NCI-H69 (cell line): ENCODE results near the gene RAB31.
A peak's percentile ranks its signal among the peaks of the same experiment; 100 is the strongest.

Experiments
- DNase-seq: peaks from one replicate; lab custom pipeline; 2025; lab: John Stamatoyannopoulos, UW

RAB31 gene

DNA sequence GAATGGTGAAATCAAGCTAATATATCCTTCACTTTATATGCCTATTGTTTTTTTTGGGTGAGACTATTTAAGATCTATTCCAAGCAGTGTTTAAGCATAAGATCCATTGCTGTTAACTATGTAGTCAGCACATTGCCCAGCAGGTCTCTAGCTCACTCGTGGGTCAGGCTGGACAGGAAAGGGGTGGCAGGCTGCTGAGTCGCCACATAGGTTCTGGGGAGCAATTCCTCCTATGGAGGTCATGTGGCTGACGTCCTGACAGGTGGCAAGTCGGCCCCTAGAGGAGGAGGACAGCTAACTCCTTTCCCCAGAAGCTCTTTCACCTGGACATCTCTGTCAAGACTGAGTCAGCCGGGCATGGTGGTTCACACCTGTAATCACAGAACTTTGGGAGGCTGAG is 13.9 kb upstream of the RAB31 start:
- DNase-seq = no peak

DNA sequence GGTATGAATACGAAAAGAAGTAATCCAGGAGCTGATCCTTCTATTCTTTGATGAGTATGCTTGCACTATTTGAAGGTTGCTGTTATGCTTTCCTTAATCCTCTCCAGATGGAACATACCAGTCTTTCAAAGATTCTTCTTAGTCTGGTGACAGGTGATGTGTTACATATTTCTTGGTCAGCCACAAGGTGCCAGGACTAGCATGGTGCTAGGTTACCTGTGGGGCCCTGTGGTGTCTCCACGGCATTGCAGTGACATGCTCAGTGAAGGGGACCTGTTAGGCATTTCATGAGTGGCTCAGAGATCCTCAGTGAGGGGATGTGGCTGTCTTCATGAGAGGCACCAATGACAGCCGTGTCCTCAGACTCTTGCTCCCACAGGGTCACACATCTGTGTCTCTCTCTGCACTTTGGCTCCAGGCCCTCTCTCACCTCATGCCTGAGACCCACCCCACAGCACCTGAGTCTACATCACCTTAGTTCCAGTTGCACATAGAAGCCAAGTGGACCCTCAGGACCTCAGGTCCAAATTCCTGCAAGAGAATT is 13.1 kb upstream of the RAB31 start:
- DNase-seq = peak; percentile 36

DNA sequence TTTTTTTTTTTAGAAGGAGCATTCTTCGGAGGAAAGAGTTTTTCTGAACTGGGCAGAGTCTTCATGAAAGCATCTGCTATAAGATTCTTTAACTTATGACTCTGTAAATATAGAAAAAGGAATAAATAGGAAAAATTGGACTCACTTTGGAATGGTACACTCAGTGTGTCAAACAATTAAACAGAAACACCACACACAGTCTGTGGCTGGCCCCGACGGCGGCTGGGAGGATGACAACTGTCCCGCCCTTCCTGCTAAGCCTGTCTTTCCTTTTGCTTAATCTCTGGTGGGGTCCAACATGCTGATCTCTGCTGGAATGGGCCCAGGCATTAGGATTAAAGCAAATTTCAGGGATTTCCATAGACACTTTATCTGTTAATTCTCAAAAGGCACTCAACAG is 12.5 kb upstream of the RAB31 start:
- no peak for DNase-seq

DNA sequence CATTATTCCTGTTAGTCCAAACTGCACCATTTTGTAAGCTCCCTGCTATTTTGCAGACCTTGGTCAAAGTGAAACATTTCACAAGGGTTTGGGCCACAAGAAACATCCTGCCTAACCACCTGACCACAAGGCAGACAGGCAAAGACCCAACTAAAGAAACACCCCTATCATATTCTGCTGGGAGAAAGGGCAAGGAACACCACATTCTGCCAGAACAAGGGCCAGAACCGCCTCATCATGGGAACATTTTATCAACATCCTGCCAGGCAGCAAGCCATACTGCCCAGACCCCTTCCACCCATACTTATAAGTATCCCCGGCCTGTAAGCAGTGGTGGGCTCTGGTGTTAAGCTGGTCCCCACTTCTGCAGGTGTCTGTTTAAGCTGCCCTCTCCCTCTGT is 12.0 kb upstream of the RAB31 start:
- no peak for DNase-seq

DNA sequence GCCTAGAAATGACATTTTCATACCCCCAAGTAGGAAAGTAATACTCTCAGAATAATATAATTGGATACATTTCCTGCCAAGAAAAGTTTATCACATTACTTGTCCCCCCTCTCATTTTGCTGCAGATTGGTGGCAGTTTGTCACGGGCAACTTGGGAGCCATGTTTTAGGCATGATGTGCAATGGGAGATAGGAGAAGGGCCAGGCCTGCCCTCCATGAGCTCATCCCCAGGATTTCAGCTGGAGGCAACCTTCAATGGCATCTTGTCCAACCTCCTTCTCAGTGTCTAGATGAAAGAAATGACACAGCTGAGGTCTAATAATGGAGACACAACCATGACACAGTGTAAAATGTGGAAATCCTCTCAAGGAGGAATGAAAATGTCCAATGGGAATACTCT is 11.4 kb upstream of the RAB31 start:
- no peak for DNase-seq

DNA sequence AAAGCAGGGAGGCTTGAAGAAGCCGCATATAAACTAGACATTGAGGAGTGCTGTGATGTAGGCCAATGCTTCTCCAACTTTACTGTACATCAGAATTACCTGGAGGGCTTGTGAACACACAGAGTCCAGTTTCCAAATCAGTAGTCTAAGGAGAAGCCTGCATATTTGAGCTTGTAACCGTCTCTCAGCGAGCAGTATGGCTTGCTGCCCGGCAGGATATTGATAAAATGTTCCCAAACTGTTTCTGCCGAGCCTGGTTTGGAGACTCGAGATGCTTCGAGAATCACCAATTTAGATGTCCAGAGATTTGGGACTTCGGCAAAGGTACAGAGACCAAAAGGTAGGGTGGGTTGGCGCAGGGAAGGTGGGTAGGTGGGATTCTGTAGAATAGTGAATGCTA is 11.0 kb upstream of the RAB31 start:
- DNase-seq = no peak

DNA sequence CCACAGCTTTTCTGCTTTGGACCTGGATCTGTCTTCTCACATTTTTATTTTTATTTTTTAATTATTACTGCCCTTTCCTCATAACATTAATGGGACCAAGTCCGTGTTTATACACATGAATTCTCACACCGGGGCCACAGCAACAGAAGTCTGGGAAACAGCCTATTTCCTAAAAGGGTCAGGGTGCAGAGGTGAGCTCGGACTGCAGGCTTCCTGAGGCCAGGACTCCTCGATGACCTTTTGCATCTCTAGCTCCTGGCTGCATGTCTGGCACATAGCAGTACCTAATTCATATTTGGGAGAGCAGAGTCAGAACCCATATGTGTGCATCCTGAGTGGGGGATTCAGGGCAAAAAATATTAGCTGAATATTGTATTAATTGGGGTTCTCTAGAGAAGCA is 9.6 kb upstream of the RAB31 start:
- DNase-seq = no peak

DNA sequence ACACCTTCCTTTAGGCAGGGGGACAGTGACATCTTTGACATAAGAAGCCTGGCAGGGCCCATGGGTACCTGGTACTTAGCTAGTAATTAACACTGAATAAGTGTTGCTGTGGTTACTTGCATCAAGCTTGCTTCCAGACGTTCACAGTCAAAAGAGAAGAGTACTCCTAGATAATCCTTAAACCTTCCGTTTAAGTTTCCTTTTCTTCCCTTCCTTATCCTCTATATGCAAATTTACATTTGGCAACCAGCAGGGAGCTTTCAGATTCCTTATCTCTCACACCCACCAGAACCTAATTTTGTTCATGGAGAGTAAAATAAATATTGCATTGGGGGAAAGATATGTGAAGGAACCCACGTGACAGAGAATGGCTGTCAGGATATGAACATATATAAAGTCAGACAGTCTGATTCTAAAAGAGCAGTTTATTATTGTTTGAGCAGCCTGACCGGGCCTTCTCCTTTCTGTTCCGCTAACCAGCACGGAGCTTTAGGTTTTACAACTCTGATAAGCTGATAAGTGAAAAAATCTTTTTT is 7.8 kb upstream of the RAB31 start:
- peak; percentile 72 for DNase-seq

DNA sequence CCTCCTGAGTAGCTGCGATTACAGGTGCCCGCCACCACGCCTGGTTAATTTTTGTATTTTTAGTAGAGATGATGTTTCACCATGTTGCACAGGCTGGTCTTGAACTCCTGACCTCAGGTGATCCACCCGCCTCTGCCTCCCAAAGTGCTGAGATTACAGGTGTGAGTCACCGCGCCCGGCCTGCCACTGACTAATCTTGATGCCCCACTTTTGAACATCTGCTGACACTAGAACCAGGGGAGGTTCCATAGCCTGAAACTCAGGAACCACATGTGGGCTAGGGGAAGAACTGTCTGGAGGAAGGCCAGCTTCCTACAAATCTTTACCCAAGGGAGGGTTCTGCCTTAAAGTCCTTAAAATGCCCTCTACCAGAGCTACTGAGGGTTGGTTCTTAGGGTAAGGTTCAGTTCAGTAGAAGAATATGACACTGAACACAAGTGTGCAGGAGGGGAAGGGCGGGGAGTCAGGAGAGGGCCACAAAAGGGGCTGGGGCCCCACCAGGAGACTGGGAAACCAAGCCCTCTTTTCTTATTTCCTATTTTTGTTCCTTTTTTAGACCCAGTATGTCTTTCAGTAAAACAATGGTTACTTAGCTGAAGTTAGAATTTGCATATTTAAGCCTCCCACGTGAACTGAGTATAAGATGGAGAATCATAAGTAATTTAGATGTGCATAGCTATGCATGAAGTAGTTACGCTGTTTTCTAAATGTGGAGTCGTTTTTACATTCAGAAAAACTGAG is 6.3 kb upstream of the RAB31 start:
- DNase-seq = peak; percentile 49

DNA sequence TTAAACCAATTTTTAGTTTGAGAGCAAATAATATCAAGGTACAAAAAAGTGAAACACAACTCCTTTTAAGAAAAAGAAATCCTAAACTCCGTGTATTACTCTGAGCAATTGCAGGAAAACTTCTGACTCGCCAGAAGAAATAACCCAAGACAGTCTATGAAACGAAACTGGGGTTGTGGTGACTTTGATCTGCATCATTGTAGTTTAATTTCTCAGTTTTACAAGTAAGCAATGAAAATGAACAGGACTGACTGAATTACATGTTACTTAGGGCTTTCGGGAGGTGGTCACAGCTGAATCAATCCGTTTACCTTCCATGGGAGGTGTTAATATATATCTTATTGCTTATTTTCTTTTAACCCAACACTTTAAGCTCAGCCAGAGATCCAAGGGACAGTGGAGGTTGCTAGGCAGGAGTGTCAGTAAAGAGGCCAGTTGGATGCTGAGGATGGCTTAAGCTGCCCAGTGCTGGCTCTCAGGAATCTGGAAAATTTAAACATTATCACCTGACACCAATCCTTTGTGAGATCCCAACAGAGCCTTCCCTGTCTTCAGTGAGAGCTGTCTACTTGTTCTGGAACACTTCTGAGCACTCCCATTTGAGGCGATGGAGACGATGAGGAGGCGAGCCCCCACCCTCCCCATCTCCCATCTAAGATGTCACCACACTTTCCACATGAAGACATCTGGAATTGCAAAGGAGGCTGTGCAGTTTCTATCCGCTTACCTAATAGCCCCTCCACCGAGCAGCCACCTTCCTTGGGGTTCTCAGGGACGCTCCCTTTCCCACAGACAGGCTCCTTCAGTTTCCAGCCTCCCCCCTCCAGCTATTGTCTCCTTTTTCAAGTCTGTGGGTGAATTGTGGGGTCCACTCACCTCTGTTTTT is 3.6 kb upstream of the RAB31 start:
- no peak for DNase-seq

DNA sequence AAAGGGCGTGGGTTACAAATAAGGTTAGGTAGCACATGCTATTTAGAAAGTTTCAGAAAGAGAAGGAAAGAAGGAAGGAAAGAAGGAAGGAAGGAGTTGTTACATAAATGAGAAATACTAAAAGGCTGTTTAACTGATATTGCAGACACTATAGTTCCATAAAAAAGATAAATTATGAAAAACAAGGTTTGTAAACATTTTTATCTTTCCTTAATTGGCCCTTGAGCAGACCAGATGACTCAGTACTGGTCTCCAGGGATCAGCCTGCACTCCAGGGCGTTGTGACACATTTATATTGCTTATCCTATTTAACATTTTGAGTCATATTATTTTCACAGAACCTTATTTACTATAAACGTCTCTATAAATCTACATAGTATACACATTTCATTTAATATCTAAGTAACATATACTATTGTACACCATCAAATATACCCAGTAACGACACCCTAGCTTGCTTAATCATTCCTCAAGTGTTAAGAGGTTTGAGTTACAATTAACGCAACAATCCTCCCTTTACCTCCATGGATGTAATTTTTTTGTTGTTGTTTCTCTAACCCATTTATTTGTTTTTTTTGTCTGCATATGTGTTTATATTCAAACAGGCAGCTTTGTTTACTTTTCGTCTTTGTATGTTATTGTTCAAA is 2.8 kb upstream of the RAB31 start:
- peak; percentile 63 for DNase-seq

DNA sequence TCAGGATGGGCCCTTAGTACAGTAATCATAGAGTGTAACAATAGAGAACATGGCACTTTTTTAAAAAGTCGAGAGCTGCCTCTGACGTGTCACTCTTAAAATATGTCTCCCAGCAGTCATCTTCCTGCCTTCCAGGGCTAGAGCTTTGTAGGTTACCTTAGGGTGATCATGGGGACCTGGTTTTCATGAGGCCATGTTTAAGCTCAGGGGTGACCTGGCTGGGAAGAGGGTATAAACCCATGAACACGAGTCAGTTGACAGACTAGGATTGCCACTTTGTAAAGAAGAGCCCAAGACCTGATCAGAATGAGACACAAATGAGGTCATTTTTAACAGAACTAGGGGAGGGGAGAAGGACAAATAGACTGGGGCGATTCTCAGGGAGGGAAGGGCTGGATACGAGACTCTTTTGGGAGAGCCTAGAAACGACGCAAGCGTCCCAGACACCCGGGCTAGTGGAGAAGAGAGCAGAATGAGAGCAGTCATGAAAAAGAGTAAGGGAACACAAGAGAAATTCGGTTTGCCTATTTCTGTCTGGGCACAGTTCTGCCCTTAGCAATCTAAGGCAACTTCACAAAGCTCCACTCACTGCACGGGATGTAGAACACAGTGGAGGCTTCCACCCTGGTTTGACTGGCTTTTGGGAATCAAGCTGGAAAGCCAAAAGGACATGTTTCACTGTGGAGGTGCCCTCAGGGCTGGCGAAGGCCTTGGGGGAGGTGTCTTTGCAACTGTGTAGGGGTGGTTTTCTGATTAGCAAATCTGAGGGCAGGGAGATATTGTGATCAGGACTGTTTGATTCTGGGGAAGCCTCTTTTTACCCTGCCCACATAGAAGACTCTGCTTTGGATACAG is 1.8 kb upstream of the RAB31 start:
- DNase-seq = no peak

DNA sequence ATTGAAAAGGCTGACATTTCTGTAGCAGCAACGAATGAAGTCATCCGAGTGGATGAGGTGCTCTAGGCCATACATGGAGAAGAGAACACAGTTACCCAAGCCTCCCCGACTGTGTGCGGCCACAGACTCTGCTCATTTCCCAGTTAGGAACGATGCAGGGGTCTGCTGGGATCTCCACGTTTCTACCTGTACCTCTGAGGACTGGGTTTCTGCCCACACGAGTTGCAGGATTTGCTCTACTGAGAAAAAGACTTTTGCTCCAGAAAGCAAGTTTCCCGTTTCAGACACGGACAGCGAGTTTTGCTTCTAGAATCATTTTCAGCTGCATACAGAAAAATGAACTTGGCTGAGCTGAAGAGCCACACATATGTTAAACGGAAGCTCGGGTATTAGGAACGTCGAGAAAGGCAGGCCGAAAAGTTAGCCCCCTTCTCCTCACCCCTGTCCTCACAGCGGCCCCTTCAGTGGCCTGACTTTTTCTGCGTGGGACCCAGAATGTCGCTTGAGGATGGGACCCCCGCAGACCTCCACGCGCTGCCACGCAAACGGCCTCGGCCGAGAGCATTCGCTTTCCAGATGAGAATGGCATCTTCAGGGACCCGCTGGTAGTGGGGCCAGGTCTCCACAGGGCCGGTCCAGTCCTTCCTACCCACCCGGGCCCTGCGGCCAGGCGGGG is 582 bp upstream of the RAB31 start:
- peak; percentile 55 for DNase-seq

DNA sequence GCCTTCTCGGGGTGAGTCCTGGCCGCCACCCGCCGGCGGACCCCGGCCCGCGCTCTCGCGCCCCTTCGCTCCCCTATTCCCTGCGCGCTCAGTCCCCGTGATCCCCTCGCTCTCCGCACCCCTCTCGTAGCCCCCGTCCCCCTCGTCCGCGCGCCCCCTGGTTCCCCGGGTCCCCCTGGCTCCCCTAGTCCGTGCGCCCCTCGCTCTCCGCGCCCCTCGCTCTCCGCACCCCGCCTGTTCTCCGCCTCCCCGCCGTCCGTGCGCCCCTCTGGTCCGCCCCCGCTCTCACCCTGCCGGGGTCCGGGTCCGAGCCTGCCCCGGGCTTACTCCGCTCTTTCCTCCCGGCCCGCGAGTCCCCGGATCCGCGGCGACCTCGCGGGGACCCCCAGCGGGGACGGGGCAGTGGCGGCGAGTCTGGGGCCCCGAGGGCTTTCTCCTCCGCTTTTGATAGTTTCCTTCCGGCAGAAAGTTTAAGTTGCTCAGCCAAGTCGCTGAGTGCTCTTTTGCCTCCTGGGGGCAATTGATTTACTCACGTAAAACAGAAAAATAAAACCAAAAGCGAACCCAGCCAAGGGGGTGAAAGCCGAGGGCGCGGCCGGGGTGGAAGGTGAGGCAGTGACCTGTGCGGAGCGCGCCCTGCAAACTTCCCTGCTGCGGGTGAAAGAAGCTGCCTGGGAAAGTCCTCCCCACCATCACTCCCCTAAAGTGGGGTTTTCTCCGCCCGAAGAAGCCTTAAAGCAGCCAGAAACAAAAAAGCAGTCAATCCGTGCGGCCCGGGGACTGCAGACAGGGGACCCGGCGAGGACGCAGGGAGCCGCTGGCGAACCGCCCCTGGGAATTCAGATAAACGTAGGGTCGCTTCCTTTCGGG is 568 bp downstream of the RAB31 start:
- peak; percentile 71 for DNase-seq

DNA sequence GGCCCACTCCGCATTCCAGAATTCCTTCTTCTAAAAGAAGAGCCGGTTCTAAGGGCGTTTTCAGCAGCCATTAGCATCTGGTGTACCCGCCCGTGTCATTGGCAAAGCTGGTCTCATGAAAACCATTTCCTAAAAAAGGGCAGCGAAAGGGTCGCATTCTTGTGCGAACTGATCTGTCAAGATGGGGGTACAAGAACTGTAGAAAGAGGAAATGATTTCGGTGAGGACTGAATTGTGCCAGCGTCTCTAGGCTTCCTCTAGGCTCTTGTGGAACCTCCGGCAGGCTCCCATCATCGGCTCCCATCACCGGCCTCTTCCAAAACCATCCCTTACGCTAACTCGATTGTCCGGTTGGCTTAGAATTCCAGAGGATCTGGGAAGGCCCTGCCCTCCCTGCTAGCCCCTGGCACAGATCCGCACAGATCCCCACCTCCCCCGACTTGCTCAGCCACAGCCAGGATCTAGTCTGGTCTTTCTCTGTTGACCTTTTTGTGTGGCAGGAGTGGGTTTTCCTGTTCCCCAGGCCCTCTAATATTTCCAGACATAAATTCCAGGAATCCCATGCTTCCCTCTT is 1.3 kb downstream of the RAB31 start:
- peak; percentile 42 for DNase-seq

DNA sequence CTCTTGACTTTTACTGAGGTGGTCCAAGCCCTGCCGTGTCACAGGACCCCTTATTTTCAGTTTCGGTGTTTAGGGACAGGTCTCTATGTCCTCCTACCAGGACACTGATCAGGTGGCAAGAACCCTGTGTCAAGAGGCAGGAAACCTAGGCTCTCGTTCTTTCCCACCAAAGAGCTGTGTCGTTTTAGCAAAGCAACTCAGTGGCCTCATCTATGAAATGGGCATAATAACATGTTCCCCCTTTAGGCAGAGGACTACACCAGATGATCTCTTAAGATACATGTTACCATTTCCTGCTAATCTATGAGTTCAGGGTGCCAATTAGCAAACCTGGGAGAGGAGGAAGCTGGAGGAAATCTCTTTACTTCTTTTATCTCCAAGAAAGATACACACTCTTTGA is 1.9 kb downstream of the RAB31 start:
- no peak for DNase-seq

DNA sequence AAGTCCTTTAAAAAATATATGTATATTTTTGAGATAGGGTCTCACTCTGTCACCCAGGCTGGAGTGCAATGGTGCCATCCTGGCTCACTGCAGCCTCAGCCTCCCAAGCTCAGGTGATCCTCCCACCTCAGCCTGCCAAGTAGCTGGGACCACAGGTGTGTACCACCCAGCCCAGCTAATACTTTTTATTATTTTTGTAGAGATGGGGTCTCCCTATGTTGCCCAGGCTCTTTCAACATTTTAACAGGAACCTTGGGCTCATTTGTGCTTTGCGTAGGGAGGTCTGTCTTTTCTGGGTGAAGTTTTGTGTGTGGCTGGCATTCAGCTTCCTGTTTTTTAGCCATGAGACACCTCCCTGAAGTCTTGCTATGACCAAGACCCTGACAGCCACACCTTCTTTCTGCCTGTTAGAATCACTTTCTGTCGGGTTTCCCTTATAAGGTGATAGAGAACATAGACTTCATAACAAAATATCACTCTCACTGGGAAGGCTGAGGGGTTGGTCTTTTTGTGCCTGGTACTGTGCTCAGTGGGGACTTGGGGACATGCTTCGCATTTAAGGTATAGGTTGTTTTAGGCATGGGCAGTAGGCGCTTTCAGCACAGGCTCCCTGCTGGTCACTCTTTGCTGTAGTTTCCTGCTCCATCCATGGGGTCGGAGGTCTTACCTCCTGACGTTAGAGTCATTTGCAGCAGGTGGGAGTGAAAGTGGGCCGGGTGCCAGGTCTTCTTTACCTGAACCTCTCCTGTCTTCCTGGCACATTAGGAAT is 3.4 kb downstream of the RAB31 start:
- DNase-seq = peak; percentile 90

DNA sequence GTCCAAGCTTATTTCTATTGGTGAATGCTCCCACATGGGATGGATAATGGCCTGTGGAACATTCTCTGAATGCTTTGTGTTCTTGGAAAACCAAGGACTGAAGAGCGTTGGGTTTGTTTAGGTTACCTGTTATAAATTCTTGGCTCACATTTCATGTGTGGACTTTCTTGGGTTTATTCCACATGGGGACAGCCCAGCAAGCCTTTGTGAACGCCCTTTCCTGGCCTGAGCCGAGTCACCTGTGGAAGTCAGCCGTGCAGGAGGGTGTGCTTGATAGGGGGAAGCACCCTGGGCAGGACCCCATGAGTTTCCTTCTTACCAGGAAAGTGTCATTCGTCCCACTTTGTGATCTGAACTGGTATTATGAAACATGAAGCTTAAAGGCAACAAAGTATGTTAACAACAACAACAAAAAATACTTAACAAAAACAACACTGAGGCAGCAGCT is 4.1 kb downstream of the RAB31 start:
- DNase-seq = no peak

DNA sequence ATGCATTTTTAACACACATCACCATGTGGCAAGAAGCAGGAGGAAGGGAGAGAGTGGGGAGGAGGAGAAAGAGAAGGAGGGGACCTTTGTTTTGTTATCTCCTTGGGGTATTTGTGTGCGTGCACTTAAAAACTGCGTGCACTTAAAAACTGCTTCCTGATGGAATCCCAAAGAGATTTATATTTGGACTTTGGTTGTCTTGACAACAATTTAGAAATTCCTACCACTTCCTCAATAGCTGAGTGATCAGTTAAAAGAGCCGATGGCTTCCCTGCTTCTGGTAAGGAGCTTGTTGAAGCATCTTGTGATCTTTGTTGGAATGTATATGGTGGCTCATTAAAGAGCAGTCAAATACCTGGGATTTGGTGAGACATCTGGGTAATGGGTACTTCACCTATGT is 4.5 kb downstream of the RAB31 start:
- DNase-seq = no peak
